Neuronal stem cell (in vitro differentiated cells): ENCODE data around the gene ELMO1.

Source experiments
- DNase-seq: peaks from one replicate; pipeline ENCODE4 v3.0.0-alpha.2; 2013; ENCODE audit warnings: low spot score
- H2AFZ ChIP-seq: one replicate; pipeline ENCODE4 v1.6.1; 2013; ENCODE audit warnings: mild to moderate bottlenecking, low read length, inconsistent platforms
- H2AK5ac ChIP-seq: 2 replicates; pipeline ENCODE4 v1.6.1; 2013; ENCODE audit warnings: low read depth, mild to moderate bottlenecking, inconsistent platforms, low read length, moderate library complexity, mixed read lengths
- H2BK120ac ChIP-seq: 2 replicates; pipeline ENCODE4 v1.6.1; 2013; ENCODE audit warnings: low read depth, mild to moderate bottlenecking, inconsistent platforms, low read length, moderate library complexity, mixed read lengths
- H2BK12ac ChIP-seq: one replicate; pipeline ENCODE4 v1.6.1; 2013; ENCODE audit warnings: low read length, inconsistent platforms
- H2BK15ac ChIP-seq: 2 replicates; pipeline ENCODE4 v1.6.1; 2013; ENCODE audit warnings: mild to moderate bottlenecking, low read length, inconsistent platforms, mixed read lengths
- H2BK5ac ChIP-seq: one replicate; pipeline ENCODE4 v1.6.1; 2013; ENCODE audit warnings: inconsistent platforms, mild to moderate bottlenecking, low read length, moderate library complexity
- H3K14ac ChIP-seq: one replicate; pipeline ENCODE4 v1.6.1; 2013; ENCODE audit warnings: low read length, inconsistent platforms
- H3K18ac ChIP-seq: 2 replicates; pipeline ENCODE4 v1.6.1; 2013; ENCODE audit warnings: low read length, inconsistent platforms
- H3K23ac ChIP-seq: 2 replicates; pipeline ENCODE4 v1.6.1; 2013; ENCODE audit warnings: low read depth, mild to moderate bottlenecking, mixed read lengths, low read length, inconsistent platforms; ENCODE audit not compliant: poor library complexity
- H3K27ac ChIP-seq: replicated peaks from 3 replicates; pipeline ENCODE4 v1.5.1; 2013; ENCODE audit warnings: low read length, inconsistent platforms
- H3K27me3 ChIP-seq, 3 experiments: 2 replicates each; pipeline ENCODE4 v1.6.1; 2013; ENCODE audit warnings: low read length in 3 of 3, mild to moderate bottlenecking in 2 of 3, inconsistent platforms in 1 of 3, low read depth in 1 of 3, mixed read lengths in 1 of 3, moderate library complexity in 1 of 3; ENCODE audit not compliant: control insufficient read depth in 3 of 3, insufficient read depth in 3 of 3
- H3K36me3 ChIP-seq, 2 donors: replicated peaks in 1 of 2; 2 replicates each; pipeline ENCODE4 v1.6.1; 2013; ENCODE audit warnings: low read length in 2 of 2; ENCODE audit not compliant: control insufficient read depth in 2 of 2, insufficient read depth in 2 of 2
- H3K4ac ChIP-seq: 2 replicates; pipeline ENCODE4 v1.6.1; 2013; ENCODE audit warnings: inconsistent platforms, mild to moderate bottlenecking, low read length, moderate library complexity
- H3K4me1 ChIP-seq, 2 donors: 1 replicate in 1 of 2; 2 replicates in 1 of 2; pipeline ENCODE4 v1.6.1; 2013; ENCODE audit warnings: low read length in 2 of 2, low read depth in 1 of 2; ENCODE audit not compliant: control insufficient read depth in 2 of 2, insufficient read depth in 1 of 2
- H3K4me2 ChIP-seq: one replicate; pipeline ENCODE4 v1.6.1; 2013; ENCODE audit warnings: mild to moderate bottlenecking, low read length, inconsistent platforms; ENCODE audit not compliant: insufficient read depth, poor library complexity, severe bottlenecking
- H3K4me3 ChIP-seq, 2 donors: 2 replicates each; pipeline ENCODE4 v1.5.1; 2013; ENCODE audit warnings: low read length in 2 of 2, mild to moderate bottlenecking in 2 of 2, inconsistent platforms in 1 of 2, moderate library complexity in 1 of 2
- H3K79me1 ChIP-seq: one replicate; pipeline ENCODE4 v1.6.1; 2013; ENCODE audit warnings: low read depth, mild to moderate bottlenecking, inconsistent platforms, low read length, moderate library complexity
- H3K9ac ChIP-seq: one replicate; pipeline ENCODE4 v1.6.1; 2013; ENCODE audit warnings: mild to moderate bottlenecking, low read depth, low read length, inconsistent platforms; ENCODE audit not compliant: poor library complexity
- H3K9me3 ChIP-seq, 2 donors: replicated peaks in 1 of 2; 2 replicates each; pipeline versions ENCODE3 to v1.6.1; 2013; ENCODE audit warnings: low read length in 2 of 2, mild to moderate bottlenecking in 2 of 2, inconsistent platforms in 1 of 2, low read depth in 1 of 2, mixed read lengths in 1 of 2, moderate library complexity in 1 of 2; ENCODE audit not compliant: control insufficient read depth in 2 of 2, insufficient read depth in 1 of 2
- H4K8ac ChIP-seq: one replicate; pipeline ENCODE4 v1.6.1; 2013; ENCODE audit warnings: low read depth, mild to moderate bottlenecking, inconsistent platforms, low read length, moderate library complexity
- H4K91ac ChIP-seq: one replicate; pipeline ENCODE4 v1.6.1; 2013; ENCODE audit warnings: low read length, low read depth, mild to moderate bottlenecking, inconsistent platforms; ENCODE audit not compliant: poor library complexity
- WGBS, 2 donors: extraction: QIAGEN DNeasy Blood & Tissue Kit; methylation state at CpG; one replicate each; pipeline ENCODE4 v1.1.7; 2013; ENCODE audit warnings: missing lambda C conversion rate in 2 of 2, mixed read lengths in 1 of 2; ENCODE audit not compliant: insufficient read length in 2 of 2, insufficient replicate concordance in 1 of 2; ENCODE audit errors: extremely low coverage in 2 of 2; 5-methylcytosine and 5-hydroxymethylcytosine counted together

Gene ELMO1

GRCh38 chr7:36942541-36942940 lies 506.1 kb downstream of the ELMO1 start:
- Histone ChIP-seq H2AFZ (no peak overlapping the region), H3K4me1 (peaks cover 0 to 2% of the 10 kb centered on the region in 2 donors), H4K91ac (no peak overlapping the region), H3K4ac (no peak overlapping the region), H3K4me2 (no peak overlapping the region), H3K36me3 (no peaks in the 10 kb centered on the region), H3K4me3 (no peak overlapping the region), H3K9ac (no peak overlapping the region), H2BK120ac (no peak overlapping the region), H2BK12ac (no peak overlapping the region), H3K27ac (no peak overlapping the region), H2BK15ac (no peak overlapping the region), H2AK5ac (no peak overlapping the region), H3K79me1 (no peaks in the 10 kb centered on the region), H3K9me3 (peaks cover 4 to 21% of the 10 kb centered on the region in 2 donors), H2BK5ac (no peak overlapping the region), H3K18ac (no peak overlapping the region), H3K14ac (no peak overlapping the region), H3K23ac (no peak overlapping the region), H3K27me3 (no peaks in the 10 kb centered on the region), H4K8ac (no peak overlapping the region)
- no peak for DNase-seq
- no CpG with 5 or more reads among the region's 4 CpGs for WGBS, 2 donors

GRCh38 chr7:36942025-36942424 lies 506.6 kb downstream of the ELMO1 start:
- H3K36me3 ChIP-seq = no peaks in the 10 kb centered on the region
- H2BK120ac ChIP-seq = no peak overlapping the region
- no peak overlapping the region for H3K4me2 ChIP-seq
- H3K9me3 ChIP-seq = peaks cover 7 to 26% of the 10 kb centered on the region in 2 donors
- no CpG with 5 or more reads among the region's 3 CpGs for WGBS, 2 donors
- H2BK15ac ChIP-seq = no peak overlapping the region
- no peak overlapping the region for H3K9ac ChIP-seq
- H3K79me1 ChIP-seq = no peaks in the 10 kb centered on the region
- H4K91ac ChIP-seq = no peak overlapping the region
- H3K27me3 ChIP-seq = no peaks in the 10 kb centered on the region
- H2BK12ac ChIP-seq = no peak overlapping the region
- no peak overlapping the region for H2AK5ac ChIP-seq
- H2BK5ac ChIP-seq = no peak overlapping the region
- no peak overlapping the region for H4K8ac ChIP-seq
- no peak for DNase-seq
- no peak overlapping the region for H3K14ac ChIP-seq
- no peak overlapping the region for H3K4me3 ChIP-seq
- no peak overlapping the region for H3K4ac ChIP-seq
- no peak overlapping the region for H2AFZ ChIP-seq
- H3K4me1 ChIP-seq = peaks cover 0 to 2% of the 10 kb centered on the region in 2 donors
- no peak overlapping the region for H3K18ac ChIP-seq
- no peak overlapping the region for H3K27ac ChIP-seq
- no peak overlapping the region for H3K23ac ChIP-seq

- no peak overlapping the region for H4K8ac ChIP-seq
- WGBS, 2 donors = no CpG with 5 or more reads among the region's 1 CpG
- H3K27ac ChIP-seq = no peak overlapping the region
- H3K23ac ChIP-seq = no peak overlapping the region
- peaks cover 8 to 31% of the 10 kb centered on the region in 2 donors for H3K9me3 ChIP-seq
- H4K91ac ChIP-seq = no peak overlapping the region
- no peak overlapping the region for H2BK15ac ChIP-seq
- H3K79me1 ChIP-seq = no peaks in the 10 kb centered on the region
- no peak overlapping the region for H2AFZ ChIP-seq
- H3K4me2 ChIP-seq = no peak overlapping the region
- no peak overlapping the region for H2BK5ac ChIP-seq
- H2BK120ac ChIP-seq = no peak overlapping the region
- H2BK12ac ChIP-seq = no peak overlapping the region
- H3K14ac ChIP-seq = no peak overlapping the region
- H3K4me1 ChIP-seq = peaks cover 0 to 2% of the 10 kb centered on the region in 2 donors
- no peak for DNase-seq
- H3K27me3 ChIP-seq = no peaks in the 10 kb centered on the region
- no peak overlapping the region for H3K9ac ChIP-seq
- no peak overlapping the region for H2AK5ac ChIP-seq
- H3K4ac ChIP-seq = no peak overlapping the region
- no peaks in the 10 kb centered on the region for H3K36me3 ChIP-seq
- no peak overlapping the region for H3K18ac ChIP-seq
- H3K4me3 ChIP-seq = no peak overlapping the region
Measured at GRCh38 chr7:36941359-36941758, 507.3 kb downstream of the ELMO1 start.

- peaks cover 11 to 42% of the 10 kb centered on the region in 2 donors for H3K9me3 ChIP-seq
- H2AK5ac ChIP-seq = no peak overlapping the region
- H3K23ac ChIP-seq = no peak overlapping the region
- H4K91ac ChIP-seq = no peak overlapping the region
- no peaks in the 10 kb centered on the region for H3K36me3 ChIP-seq
- H3K4me3 ChIP-seq = no peak overlapping the region
- H3K79me1 ChIP-seq = no peaks in the 10 kb centered on the region
- no peak overlapping the region for H3K4ac ChIP-seq
- no peak overlapping the region for H2BK5ac ChIP-seq
- no peak overlapping the region for H4K8ac ChIP-seq
- no peak overlapping the region for H2AFZ ChIP-seq
- H2BK12ac ChIP-seq = no peak overlapping the region
- H3K4me2 ChIP-seq = no peak overlapping the region
- no peak for DNase-seq
- H3K18ac ChIP-seq = no peak overlapping the region
- no peak overlapping the region for H2BK120ac ChIP-seq
- H3K27ac ChIP-seq = no peak overlapping the region
- H3K27me3 ChIP-seq = no peaks in the 10 kb centered on the region
- no CpG with 5 or more reads among the region's 4 CpGs for WGBS, 2 donors
- H3K4me1 ChIP-seq = peaks cover 0 to 2% of the 10 kb centered on the region in 2 donors
- H2BK15ac ChIP-seq = no peak overlapping the region
- H3K9ac ChIP-seq = no peak overlapping the region
- H3K14ac ChIP-seq = no peak overlapping the region
Measured at GRCh38 chr7:36939816-36940215, 508.8 kb downstream of the ELMO1 start.
